H54 (cell line): ENCODE results near the gene ZBTB12.
"Not testable (repeated sequence)": the region's sequence is repeated elsewhere in the genome, so short reads cannot be mapped to it uniquely, and the experiment has no call there.

Source experiments
- DNase-seq: peaks from one replicate; pipeline ENCODE4 v3.0.0; 2011; ENCODE audit warnings: low spot score, mixed read lengths; ENCODE audit not compliant: insufficient read length
- FAIRE-seq: peaks from 3 replicates; lab custom pipeline; 2011; peaks lifted over from hg19 to GRCh38; lab: Jason Lieb, UNC
- POLR2A ChIP-seq: IDR thresholded peaks from 2 replicates; pipeline ENCODE4 v1.6.1; 2011; ENCODE audit warnings: low read depth, mild to moderate bottlenecking, low read length

Gene ZBTB12

GRCh38 chr6:31865205-31866118 lies 36.4 kb downstream of the ZBTB12 start:
- no peak for TF ChIP-seq POLR2A
- no peak for FAIRE-seq

GRCh38 chr6:31864818-31865204 lies 37.1 kb downstream of the ZBTB12 start:
- TF ChIP-seq POLR2A, result no peak
- FAIRE-seq, result no peak
- DNase-seq, result no peak

More at GRCh38 chr6:31865205-31866118, 36.4 kb downstream of the ZBTB12 start:
- DNase-seq, result no peak

GRCh38 chr6:31864123-31864562 lies 37.7 kb downstream of the ZBTB12 start:
- not testable (repeated sequence) for FAIRE-seq

GRCh38 chr6:31862344-31863235 lies 39.3 kb downstream of the ZBTB12 start, which contains the start of gene NEU1:
TSS of gene NEU1 (minus strand) at chr6:31862821. CDS start at chr6:31862776, 45 bp downstream.
- FAIRE-seq, result peak; percentile 82
- peak; percentile 100 for DNase-seq
- peak; percentile 95 for TF ChIP-seq POLR2A

More at GRCh38 chr6:31864123-31864562, 37.7 kb downstream of the ZBTB12 start:
- DNase-seq, result not testable (repeated sequence)

GRCh38 chr6:31861919-31862343 lies 40.0 kb downstream of the ZBTB12 start:
- TF ChIP-seq POLR2A, result no peak
- DNase-seq (no peak), FAIRE-seq (no peak)

DNA sequence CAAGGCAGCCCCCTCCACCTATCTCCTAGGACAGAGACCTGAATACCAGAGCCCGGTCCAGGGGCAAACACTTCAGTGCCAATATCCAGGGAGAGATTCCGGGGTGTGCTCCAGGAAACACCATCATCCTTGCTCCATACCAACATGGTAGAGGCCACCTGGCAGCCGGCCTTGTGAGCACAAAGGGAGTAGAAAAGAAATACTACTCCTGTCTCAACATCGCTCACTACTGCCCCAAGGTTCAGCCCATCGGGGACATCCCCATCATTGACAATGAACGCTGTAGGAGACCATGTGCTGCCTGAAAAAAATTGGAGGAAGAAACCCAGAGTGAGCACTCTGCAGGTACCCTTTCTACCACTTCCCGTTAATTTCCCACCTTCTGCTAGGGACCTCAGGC lies 40.7 kb downstream of the ZBTB12 start:
- TF ChIP-seq POLR2A, result no peak
- FAIRE-seq (no peak), DNase-seq (no peak)

DNA sequence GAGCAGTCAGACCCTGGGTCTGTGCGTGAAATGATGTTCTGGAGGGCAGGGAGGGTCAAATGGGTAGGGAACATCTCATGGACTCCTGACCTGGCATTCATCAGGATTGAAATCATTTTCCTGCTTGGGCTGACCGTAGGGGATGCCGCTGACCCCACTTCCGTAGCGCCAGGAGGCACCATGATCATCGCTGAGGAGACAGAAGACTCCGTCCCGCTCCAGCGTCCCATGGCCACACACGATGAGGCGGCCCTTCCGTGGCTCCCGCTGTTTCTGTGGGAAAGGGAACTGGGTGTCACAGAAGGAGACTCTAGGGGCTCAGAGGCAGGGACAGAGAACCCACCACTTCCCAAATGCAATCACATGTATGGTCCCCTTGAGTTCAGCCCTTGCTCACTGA lies 41.5 kb downstream of the ZBTB12 start:
- TF ChIP-seq POLR2A, result no peak
- FAIRE-seq, result no peak
- no peak for DNase-seq

DNA sequence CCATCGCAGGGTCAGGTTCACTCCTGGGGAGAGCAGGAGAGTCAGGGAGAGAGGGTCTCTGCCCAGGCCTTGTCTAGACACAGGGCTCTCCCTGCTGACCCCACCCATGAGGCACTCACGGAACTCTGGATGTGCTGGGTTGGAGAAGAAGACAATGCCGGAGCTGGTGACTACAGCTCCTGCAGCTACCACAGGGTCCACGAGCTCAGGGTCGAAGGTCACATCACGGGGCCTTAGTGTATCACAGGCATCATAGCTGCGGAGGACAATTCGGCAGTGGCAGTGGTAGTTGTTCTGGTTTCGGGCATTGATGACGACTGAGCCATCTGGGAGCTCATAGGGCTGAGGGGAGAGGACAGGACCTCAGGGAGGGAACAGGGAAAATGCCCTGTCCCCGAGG lies 42.0 kb downstream of the ZBTB12 start:
- no peak for FAIRE-seq
- DNase-seq, result no peak

GRCh38 chr6:31858707-31859106 lies 43.2 kb downstream of the ZBTB12 start:
- no peak for TF ChIP-seq POLR2A
- DNase-seq (no peak), FAIRE-seq (no peak)

More for the DNA sequence above, 42.0 kb downstream of the ZBTB12 start:
- TF ChIP-seq POLR2A, result no peak

DNA sequence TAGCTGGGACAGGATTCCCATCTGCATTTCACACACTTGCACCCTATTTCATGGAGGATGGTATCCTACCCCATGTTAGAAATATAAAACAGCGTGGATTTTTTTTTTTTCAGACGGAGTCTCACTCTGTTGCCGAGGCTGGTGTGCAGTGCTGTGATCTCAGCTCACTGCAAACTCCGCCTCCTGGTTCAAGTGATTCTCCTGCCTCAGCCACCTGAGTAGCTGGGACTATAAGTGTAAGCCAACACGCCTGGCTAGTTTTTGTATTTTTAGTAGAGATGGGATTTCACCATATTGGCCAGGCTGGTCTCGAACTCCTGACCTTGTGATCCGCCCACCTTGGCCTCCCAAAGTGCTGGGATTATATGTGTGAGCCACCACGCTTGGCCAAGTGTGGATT lies 44.1 kb downstream of the ZBTB12 start:
- not testable (repeated sequence) for DNase-seq, FAIRE-seq

DNA sequence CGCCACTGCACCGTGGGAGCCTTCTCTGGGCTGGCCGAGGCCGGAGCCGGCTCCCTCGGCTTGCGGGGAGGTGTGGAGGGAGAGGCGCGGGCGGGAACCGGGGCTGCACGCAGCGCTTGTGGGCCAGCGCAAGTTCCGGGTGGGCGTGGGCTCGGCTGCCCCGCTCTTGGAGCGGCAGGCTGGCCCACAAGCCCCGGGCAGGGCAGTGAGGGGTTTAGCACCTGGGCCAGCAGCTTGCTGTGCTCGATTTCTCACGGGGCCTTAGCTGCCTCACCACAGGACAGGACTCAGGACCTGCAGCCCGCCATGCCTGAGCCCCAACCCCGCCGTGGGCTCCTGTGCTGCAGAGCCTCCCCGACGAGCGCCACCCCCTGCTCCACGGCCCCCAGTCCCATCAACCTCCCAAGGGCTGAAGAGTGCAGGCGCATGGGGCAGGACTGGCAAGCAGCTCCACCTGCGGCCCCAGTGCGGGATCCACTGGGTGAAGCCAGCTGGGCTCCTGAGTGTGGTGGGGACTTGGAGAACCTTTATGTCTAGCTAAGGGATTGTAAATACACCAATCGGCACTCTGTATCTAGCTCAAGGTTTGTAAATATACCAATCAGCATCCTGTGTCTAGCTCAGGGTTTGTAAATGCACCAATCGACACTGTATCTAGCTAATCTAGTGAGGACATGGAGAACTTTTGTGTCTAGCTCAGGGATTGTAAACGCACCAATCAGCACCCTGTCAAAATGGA lies 49.7 kb downstream of the ZBTB12 start:
- not testable (repeated sequence) for FAIRE-seq, DNase-seq

- no peak for FAIRE-seq
Observed at GRCh38 chr6:31851485-31851832, 50.4 kb downstream of the ZBTB12 start.

DNA sequence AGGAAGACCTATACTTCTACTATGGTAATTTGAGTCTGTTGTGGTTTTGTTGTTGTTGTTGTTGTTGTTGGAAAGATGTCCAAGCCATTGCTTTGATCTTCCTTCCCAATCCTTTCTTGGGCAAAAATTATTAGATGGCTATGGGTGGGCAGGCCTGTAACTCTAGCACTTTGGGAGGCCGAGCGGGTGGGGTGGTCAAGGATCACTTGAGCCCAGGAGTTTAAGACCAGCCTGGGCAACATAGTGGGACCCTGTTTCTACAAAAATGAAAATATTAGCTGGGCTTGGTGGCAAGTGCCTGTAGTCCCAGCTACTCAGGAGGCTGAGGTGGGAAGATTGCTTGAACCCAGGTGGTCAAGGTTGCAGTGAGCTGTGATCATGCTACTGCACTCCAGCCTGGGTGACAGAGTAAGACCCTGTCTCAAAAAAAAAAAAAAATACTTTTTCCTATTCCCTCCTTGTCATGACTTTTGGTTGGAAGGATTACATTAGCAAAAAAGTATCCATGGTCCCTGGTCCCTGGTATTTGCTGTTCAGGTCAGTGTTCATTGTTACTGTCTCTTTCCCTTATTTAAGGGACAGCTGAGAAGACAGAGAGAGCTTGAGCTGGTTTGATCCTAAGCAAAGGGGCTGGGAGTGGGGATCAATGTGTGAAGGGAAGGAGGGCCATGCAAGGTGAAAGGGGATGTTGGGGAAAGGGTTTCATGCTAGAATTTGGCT lies 51.0 kb downstream of the ZBTB12 start:
- DNase-seq, result no peak
- no peak for FAIRE-seq
- TF ChIP-seq POLR2A, result no peak

More at GRCh38 chr6:31851485-31851832, 50.4 kb downstream of the ZBTB12 start:
- DNase-seq, result no peak
- TF ChIP-seq POLR2A, result no peak
